PC-3 (cell line): Measurements from ENCODE around the gene ZNF341. TPM values are rescaled to one million over a fixed set of nuclear protein-coding genes. Genes with fewer than 3 reads are reported as not detected.

ENCODE experiments used
- ATAC-seq: fragments of 200-7000 bp; cut with Tn5 transposase; 2 replicates; pipeline ENCODE4 v1.9.1; 2020; ENCODE audit warnings: mild to moderate bottlenecking, moderate library complexity
- Bru-seq: library from RNA; stranded (reverse); fragments of 400-500 nt; gene quantifications from one replicate; lab custom pipeline; 2021; lab: Mats Ljungman, UMichigan
- BruChase-seq, 2 experiments: library from RNA; stranded (reverse); fragments of 400-500 nt; gene quantifications; one replicate each; lab custom pipeline; 2021; lab: Mats Ljungman, UMichigan
- BruUV-seq: library from RNA; stranded (reverse); fragments of 400-500 nt; replicated peaks from 2 replicates; lab custom pipeline; 2021; lab: Mats Ljungman, UMichigan
- CTCF ChIA-PET: fragments of 300-600 bp; sonication (Branson Sonifier 250); formaldehyde crosslinking; loops from one replicate; lab custom pipeline; 2022; ENCODE audit warnings: antibody characterized with exemption; lab: Charles Lee
- POLR2A ChIA-PET: fragments of 300-600 bp; sonication (Branson Sonifier 250); formaldehyde crosslinking; loops from one replicate; lab custom pipeline; 2022; ENCODE audit warnings: antibody characterized with exemption; ENCODE audit not compliant: unreplicated experiment; lab: Charles Lee
- DNase-seq: peaks from one replicate; pipeline ENCODE4 v3.0.0-alpha.2; 2015
- H2AFZ ChIP-seq: fragments of 300-600 bp; sonication (generic); 2 replicates; pipeline ENCODE4 v1.6.0; 2016; ENCODE audit warnings: antibody characterized with exemption, low read length
- H3F3A ChIP-seq: fragments of 300-600 bp; sonication (generic); one replicate; pipeline ENCODE4 v1.6.0; 2017; ENCODE audit warnings: antibody characterized with exemption, low read length, control low read depth, mild to moderate bottlenecking; ENCODE audit not compliant: unreplicated experiment
- H3K27ac ChIP-seq: fragments of 300-600 bp; sonication (generic); 2 replicates; pipeline ENCODE4 v1.5.1; 2016; ENCODE audit warnings: mild to moderate bottlenecking, low read length
- H3K27me3 ChIP-seq: fragments of 300-600 bp; sonication (generic); 2 replicates; pipeline ENCODE4 v1.6.1; 2016; ENCODE audit warnings: low read length, mixed read lengths
- H3K36me3 ChIP-seq: fragments of 300-600 bp; sonication (generic); 2 replicates; pipeline ENCODE4 v1.6.1; 2016; ENCODE audit warnings: low read depth, mixed run types, low read length, mixed read lengths
- H3K4me1 ChIP-seq: fragments of 300-600 bp; sonication (generic); 2 replicates; pipeline ENCODE4 v1.5.1; 2016; ENCODE audit warnings: low read length; ENCODE audit not compliant: insufficient read depth
- H3K4me2 ChIP-seq: fragments of 300-600 bp; sonication (generic); 2 replicates; pipeline ENCODE4 v1.6.0; 2016; ENCODE audit warnings: low read length
- H3K4me3 ChIP-seq: fragments of 300-600 bp; sonication (generic); 2 replicates; pipeline ENCODE4 v1.5.1; 2016; ENCODE audit warnings: mild to moderate bottlenecking, low read length, mixed read lengths
- H3K79me2 ChIP-seq: fragments of 300-600 bp; sonication (generic); 2 replicates; pipeline ENCODE4 v1.6.1; 2017; ENCODE audit warnings: low read length, mixed read lengths
- H3K9ac ChIP-seq: fragments of 300-600 bp; sonication (generic); 2 replicates; pipeline ENCODE4 v1.6.0; 2016; ENCODE audit warnings: mild to moderate bottlenecking, low read length
- H3K9me2 ChIP-seq: fragments of 300-600 bp; sonication (generic); replicated peaks from 2 replicates; pipeline ENCODE4 v1.6.1; 2016; ENCODE audit warnings: mixed run types, low read length, mixed read lengths
- H3K9me3 ChIP-seq: fragments of 300-600 bp; sonication (generic); 2 replicates; pipeline ENCODE4 v1.6.1; 2016; ENCODE audit warnings: low read length, mixed read lengths
- H4K20me1 ChIP-seq: fragments of 300-600 bp; sonication (generic); 2 replicates; pipeline ENCODE4 v1.6.1; 2016; ENCODE audit warnings: low read length, mixed read lengths
- EZH2 ChIP-seq: fragments of 300-600 bp; sonication (generic); IDR thresholded peaks from one replicate; pipeline ENCODE4 v1.6.1; 2017; ENCODE audit warnings: antibody characterized with exemption, mild to moderate bottlenecking, low read length; ENCODE audit not compliant: unreplicated experiment
- EZH2phosphoT487 ChIP-seq: fragments of 300-600 bp; sonication (generic); IDR thresholded peaks from 2 replicates; pipeline ENCODE4 v1.6.1; 2018; ENCODE audit warnings: mild to moderate bottlenecking, antibody characterized with exemption, low read length, borderline replicate concordance
- intact Hi-C: fragments of 100-400 bp; cut with micrococcal nuclease; formaldehyde crosslinking; loops from 2 replicates; pipeline ENCODE4 v1.9.0; 2023
- long read RNA-seq: library from polyadenylated mRNA; unstranded; transcript quantifications from one replicate; pipeline ENCODE4 v2.0.0, GENCODE V29; 2021; ENCODE audit not compliant: unreplicated experiment
- total RNA-seq: library from RNA; depleted of rRNA; stranded (reverse); fragments of >200 nt; gene quantifications from 2 replicates; pipeline ENCODE4 v1.2.3, GENCODE V29; 2014; rRNA removed
- TF ChIP-seq, protein P1 (sequence below): fragments of 300-600 bp; sonication (generic); conservative IDR thresholded peaks from 2 replicates; pipeline ENCODE4 v1.5.1; 2017; ENCODE audit warnings: antibody characterized with exemption, low read depth, mild to moderate bottlenecking, low read length

ZNF341 gene
- total RNA-seq: 4.4 and 5.1 TPM in 2 replicates
- percentile 50 among the genes with signal in this experiment for Bru-seq, nascent RNA
- percentile 55 among the genes with signal in this experiment for BruChase-seq, experiment 1, labeled RNA remaining after a 6-hour chase
- percentile 47 among the genes with signal in this experiment for BruChase-seq, experiment 2, labeled RNA remaining after a 2-hour chase
- long read RNA-seq, partial matches to known transcripts: 5 of 10 reads
- long read RNA-seq, other reads (novel, unspliced or antisense): 4 of 10 reads

DNA sequence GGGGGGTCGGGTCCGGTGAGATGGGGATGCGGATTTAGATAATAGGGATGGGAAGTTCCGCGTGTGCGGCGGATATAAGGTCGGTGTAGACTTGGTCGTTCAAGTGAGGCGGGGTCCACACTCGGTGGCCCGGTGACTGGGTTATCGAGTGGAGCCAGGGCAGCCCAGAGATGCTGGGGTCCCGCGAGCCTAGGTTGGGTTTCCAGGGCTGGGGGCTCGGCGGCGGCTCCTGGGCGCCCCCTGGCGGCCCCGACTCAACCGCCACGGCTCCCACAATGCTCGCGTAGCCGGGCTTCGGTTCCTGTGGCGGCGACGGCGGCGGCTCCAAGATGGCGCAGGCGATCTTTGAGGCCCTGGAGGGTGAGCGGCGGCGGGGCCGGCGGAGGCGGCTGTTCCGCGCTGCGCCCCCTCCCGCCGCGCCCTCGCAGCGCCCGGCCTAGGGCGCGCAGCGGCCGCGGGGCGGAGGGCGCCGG is at the start of gene ZNF341:
TSS of gene ZNF341 (plus strand) at position 304 of the 473 bp plus-strand sequence. CDS start at position 330, 26 bp downstream.
- Histone ChIP-seq H4K20me1 (no peaks in the 10 kb centered on the region), H3K9me2 (no peaks in the 10 kb centered on the region), H3K79me2 (0 out of 2 replicates have a peak, but pooled peaks cover 3% of the 10 kb centered on the region), H3K4me1 (peaks cover 17% of the 10 kb centered on the region), H3K9ac (peak within 1 kb of the TSS; percentile 75), H3K36me3 (peaks cover 7% of the 10 kb centered on the region), H3K27me3 (no peaks in the 10 kb centered on the region), H2AFZ (peak within 1 kb of the TSS; percentile 75), H3K4me3 (peak within 1 kb of the TSS; percentile 73), H3K27ac (peak within 1 kb of the TSS; percentile 53), H3K9me3 (peaks cover 9% of the 10 kb centered on the region), H3K4me2 (peak within 1 kb of the TSS; percentile 91), H3F3A (no peaks in the 10 kb centered on the region)
- ATAC-seq (peak; percentile 77), DNase-seq (peak; percentile 84)
- intact Hi-C loops: loop anchor here (1.0 to 5.0 kb wide), 5 partner anchors 56 to 381 kb away; partner anchors contain the start of genes CHMP4B, EIF2S2 and NECAB3
- ChIA-PET CTCF (interaction anchor here (1.3 kb wide), 1 partner anchor 58 kb away, joined by 4 read pairs; no protein-coding TSS in a partner anchor), POLR2A (no interaction called here)
- TF ChIP-seq, protein P1, sequence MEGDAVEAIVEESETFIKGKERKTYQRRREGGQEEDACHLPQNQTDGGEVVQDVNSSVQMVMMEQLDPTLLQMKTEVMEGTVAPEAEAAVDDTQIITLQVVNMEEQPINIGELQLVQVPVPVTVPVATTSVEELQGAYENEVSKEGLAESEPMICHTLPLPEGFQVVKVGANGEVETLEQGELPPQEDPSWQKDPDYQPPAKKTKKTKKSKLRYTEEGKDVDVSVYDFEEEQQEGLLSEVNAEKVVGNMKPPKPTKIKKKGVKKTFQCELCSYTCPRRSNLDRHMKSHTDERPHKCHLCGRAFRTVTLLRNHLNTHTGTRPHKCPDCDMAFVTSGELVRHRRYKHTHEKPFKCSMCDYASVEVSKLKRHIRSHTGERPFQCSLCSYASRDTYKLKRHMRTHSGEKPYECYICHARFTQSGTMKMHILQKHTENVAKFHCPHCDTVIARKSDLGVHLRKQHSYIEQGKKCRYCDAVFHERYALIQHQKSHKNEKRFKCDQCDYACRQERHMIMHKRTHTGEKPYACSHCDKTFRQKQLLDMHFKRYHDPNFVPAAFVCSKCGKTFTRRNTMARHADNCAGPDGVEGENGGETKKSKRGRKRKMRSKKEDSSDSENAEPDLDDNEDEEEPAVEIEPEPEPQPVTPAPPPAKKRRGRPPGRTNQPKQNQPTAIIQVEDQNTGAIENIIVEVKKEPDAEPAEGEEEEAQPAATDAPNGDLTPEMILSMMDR: peak; percentile 79
- no peak for TF ChIP-seq EZH2
- no TSS peak for BruUV-seq

DNA sequence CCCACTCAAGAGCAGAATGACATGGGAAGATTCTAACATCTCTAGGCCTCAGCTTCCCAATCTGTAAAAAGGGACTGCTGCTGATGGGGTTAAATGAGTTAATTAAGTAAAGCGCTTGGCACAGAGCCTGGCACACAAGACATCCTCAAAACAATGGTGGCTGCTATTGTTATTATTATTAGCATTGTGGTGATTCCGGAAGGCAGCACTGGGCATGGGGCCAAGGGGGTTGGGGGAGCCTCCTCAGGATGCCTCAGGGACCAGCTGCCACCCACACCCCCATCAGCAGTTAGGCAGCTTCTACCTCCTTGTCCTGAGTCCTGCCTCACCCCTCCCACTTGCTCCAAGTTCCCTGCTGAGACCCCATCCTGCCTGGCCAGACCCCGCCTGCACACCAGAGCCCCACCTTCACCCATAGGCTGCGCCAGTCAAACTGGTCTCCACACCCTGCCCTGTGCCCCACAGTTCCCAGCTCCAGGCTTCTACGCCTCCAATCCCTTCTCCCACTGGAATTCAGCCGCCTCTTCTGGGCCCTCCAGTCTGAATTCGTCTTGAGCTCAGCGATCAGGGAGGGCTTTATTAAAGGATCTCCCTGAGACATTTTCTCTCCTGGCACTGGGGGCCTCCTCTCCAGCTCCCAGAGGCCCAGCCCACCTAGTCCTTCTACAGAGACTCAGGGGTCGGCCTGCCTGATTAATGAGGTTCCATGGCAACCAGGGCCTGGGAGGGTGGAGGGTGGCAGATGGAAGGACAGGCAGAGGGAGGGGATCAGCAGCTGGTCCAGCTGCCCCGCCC is 47.1 kb upstream of the ZNF341 start:
- TF ChIP-seq EZH2phosphoT487 (no peak), EZH2 (no peak)
- TF ChIP-seq, protein P1: no peak
- Histone ChIP-seq H3K4me2 (peak overlapping the region; percentile 95), H2AFZ (peak overlapping the region; percentile 62; the same call in 1 of the 2 replicates), H3K79me2 (peaks cover 43% of the 10 kb centered on the region), H3K27ac (no peak overlapping the region), H3K36me3 (no peaks in the 10 kb centered on the region; the same call in 1 of the 2 replicates), H3K4me3 (peak overlapping the region; percentile 82), H3K9me3 (no peaks in the 10 kb centered on the region), H3K9ac (peak overlapping the region; percentile 80), H3K9me2 (no peaks in the 10 kb centered on the region), H3K27me3 (no peaks in the 10 kb centered on the region), H3K4me1 (peaks cover 18% of the 10 kb centered on the region), H4K20me1 (peaks cover 27% of the 10 kb centered on the region), H3F3A (no peaks in the 10 kb centered on the region)
- DNase-seq (no peak), ATAC-seq (no peak)
- intact Hi-C loops: loop anchor here (10.0 kb wide), 1 partner anchor 100 kb away; no protein-coding TSS in a partner anchor
- ChIA-PET CTCF (no interaction called here), POLR2A (interaction anchor here (0.6 kb wide), 1 partner anchor 109 kb away, joined by 3 read pairs; no protein-coding TSS in a partner anchor)
- no TSS peak for BruUV-seq
